NCI-H1105 (cell line): ENCODE results near the gene PSMG2.
"Not testable (repeated sequence)": the region's sequence is repeated elsewhere in the genome, so short reads cannot be mapped to it uniquely, and the experiment has no call there.

Experiments
- DNase-seq: peaks from one replicate; lab custom pipeline; 2025; lab: John Stamatoyannopoulos, UW

Gene PSMG2

GRCh38 chr18:12722731-12723130 is 19.9 kb downstream of the PSMG2 start:
- no peak for DNase-seq

GRCh38 chr18:12726331-12726730 is 23.5 kb downstream of the PSMG2 start:
- DNase-seq, result no peak

DNA sequence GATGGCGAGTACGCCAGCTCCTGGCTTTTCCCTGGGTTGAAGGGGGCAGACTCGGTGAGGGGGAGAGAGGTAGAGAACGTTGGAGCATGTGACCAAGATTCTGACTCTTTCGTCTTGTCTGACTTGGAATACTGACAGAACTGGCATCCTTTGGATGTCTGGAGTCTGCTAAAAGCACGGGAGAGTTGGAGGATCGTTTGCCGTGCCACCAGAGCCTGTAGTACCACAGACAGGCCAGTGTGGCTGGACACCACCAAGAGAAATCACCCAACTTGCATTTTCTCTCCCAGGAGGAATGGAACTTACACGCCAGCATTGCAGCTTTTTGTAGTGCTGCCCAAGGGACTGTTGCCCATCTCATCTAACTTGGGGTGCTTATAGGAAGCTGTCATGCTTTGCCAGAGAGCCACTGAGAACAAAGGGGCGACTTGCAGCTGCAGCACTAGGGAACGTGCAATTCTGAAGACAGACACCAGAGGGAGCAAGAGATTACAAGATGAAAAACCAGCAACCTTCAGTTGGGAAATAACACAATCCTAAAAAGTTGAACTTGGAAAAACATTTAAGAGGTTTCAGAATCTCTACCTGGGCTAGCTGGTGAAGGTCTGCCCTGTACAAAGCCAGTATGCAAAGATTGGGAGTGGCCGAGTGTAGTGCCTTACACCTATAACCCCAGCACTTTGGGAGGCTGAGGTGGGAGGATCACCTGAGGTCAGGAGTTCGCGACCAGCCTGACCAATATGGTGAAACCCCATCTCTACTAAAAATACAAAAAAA is 24.1 kb downstream of the PSMG2 start:
- peak; percentile 53 for DNase-seq

DNA sequence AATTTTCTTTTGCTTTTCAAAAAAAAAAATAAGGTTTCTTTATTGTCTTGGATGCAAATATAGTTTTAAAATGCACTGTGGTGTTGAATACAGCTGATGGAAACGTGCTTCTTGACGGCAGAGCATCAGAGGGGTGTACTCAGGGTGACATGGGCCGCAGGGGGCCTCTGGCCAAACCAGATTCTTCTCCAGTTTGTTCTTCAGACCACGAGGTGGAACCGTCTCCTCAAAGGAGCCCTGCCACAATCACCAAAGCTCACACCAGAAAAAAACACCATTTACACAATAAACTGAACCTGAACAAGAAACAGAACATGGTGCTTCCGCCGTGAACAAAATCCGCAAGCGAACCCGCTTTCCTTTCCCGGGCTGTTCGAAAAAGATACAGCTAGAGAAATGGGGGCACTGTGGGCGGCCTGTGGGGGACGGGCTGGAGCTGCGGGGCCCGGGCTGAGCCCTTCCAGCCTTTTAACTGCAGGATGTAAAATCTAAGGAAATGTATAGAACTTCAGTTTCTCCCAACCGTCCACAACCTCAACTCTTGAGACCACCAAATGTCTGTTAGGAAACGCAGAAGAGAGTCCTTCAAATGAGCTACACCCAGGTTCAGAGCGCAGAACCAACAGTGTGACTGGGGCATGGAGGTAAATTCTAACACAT is 34.5 kb downstream of the PSMG2 start:
- no peak for DNase-seq

DNA sequence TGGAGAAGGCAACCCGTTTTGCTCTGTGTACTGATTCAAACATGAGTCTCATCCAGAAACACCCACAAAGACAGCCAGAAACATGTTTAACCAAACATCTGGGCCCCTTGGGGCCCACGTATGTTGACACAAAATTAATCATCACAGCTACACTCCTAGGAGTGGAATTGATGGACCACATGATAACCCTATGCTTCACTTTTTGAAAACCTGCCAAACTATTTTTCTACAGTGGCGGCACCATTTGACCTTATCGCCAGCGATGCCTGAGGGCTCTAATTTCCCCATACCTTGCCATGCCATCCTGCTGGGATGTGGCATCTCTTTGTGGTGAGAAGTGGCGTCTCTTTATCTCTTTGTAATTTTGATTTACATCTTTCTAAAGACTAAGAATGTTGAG is 38.5 kb downstream of the PSMG2 start:
- peak; percentile 44 for DNase-seq

DNA sequence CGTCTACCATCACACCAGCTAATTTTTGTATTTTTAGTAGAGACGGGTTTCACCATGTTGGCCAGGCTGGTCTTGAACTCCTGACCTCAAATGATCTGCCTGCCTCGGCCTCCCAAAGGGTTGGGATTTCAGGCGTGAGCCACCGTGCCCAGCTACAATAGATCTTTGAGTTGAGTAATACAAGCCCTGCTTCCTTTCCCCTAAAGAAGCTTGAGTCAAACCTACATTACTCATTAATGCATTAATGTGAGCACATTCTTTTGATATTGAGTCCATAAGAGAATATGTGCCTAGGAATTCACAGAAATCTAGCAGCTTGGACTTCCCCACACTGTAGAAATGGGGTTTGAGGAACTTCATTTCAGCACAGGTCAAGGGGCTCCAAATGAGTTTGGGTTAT is 39.6 kb downstream of the PSMG2 start:
- DNase-seq, result no peak

DNA sequence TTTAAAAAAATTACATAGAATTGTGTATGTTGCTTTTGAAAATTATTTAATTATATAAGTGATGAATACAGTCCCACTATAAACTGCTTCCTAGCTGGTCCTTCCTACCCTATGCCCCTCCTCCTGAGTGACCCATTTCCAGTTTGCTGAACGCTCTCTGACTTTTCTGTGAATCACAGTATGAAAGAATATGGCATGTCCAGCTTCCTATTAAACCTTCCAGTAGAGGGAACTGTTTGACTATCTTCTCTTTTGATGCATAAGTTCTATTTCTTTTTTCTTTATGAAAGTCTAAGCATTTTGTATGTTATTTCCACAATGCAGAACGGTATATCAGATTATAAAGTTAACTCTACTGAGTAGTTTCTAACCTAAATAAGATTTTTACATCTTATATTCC is 41.3 kb downstream of the PSMG2 start:
- peak; percentile 4 for DNase-seq

DNA sequence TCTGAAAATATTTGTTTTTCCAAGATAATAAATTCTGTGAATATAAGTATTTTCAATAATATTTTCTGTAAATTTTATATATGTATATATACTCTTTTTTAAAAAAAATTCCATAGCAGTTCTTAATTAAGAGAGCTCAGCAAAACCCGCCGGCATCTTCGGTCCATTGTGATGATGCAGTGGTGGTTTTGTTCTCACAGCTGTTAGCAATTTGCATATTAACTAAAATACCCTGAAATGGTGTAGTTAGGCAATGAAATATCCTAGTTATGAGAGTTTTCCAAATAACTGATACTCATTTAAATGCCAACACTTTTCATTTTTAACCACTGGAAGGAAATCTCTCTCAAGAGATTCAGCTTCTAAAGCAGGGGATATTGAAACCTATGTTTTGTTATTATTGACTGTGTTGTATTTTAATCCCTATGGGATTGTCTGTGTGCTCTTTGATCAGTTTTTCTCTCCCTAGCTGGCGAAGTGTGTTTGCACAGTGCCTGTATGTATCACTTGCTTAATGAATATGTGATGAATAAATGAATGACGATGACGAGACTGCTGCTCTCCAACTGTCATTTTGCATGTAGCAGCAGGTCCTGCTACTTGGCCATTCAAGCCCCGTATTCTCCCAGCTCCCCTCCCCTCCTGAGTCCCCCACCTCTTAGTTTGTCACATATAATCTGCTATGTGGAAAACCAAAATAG is 42.4 kb downstream of the PSMG2 start:
- no peak for DNase-seq

GRCh38 chr18:12747530-12748315 is 44.9 kb downstream of the PSMG2 start:
- DNase-seq, result no peak

DNA sequence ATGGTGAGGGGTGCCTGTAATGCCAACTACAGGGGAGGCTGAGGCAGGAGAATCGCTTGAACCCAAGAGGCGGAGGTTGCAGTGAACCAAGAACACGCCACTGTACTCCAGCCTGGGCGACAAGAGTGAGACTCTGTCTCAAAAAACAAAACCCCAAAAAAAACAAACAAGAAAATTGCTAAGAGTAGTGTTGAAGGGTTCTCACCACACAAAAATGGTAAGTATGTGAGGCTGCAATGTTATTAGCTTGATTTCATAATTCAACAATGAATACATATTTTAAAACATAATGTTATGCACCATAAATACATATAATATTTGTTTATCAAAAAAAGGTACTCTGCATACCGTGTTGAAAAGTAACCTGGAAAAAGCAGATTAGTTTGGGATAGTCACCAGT is 45.8 kb downstream of the PSMG2 start:
- no peak for DNase-seq

- DNase-seq, result no peak
These were observed 46.3 kb downstream of the PSMG2 start for GRCh38 chr18:12749121-12749520.

DNA sequence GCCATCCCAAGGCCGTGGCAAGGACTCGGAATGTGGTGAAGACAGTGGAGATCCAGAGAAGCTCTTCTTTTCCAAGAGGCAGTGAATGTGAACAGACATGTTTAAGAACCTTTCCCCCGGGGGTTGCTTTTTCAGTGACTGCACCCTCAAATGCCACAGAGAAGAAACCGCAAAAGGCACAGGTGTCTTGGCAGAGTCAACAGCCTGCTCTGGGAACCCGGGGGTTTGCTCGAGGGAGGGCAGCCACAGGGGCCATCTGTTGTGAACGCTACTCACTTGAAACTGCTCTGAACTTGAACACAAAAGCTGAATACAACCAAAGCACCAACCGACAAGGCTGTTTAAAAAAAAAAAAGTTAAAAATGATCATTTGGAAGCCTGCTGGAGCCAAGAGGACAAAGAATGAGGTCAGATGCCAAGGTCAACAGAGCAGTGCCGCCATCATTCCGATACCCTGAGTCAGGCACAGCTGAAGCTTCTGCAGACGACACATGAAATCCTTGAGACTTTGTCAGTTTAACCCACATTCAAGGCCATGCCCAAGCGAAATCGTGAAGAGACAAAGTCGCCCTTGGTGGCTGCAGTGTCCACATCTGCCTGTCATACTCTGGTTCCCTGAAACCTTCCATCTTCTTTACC is 47.4 kb downstream of the PSMG2 start:
- DNase-seq, result no peak

DNA sequence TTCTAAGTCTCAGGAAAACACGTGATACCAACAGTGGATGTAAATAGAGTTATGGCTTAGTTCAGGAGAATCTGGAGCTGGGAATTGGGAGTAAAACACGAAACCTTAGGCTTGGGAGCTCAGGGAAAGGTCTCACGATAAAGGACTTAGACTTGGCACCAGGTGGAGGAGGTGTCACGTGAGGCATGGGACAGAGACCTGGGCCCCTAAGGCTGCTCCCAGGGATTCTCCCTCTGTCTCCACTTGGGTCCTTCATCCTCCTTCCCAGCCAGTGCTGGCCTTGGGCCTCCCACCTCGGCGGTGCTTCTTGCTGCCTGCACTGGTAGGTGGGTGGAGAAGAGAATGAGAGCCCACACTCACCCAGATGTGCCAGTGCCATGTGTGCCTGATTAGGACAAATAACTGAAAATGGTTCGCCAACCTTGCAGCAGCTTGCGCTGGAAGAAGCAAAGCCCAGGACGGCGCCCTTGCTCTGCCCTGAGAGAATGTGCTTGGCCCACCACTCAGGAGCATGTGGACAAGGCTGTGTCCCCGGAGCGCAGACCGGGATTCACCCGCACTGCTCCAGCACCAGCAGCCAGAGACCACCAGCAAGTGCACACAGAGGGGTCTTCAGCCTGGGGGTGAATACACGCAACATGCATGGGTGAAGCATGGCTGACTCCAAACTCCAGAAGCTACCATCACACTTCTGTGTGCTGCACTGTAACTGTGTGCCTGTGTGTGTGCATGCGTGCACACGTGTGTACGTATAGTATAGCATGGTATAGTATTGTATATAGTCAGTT is 48.1 kb downstream of the PSMG2 start:
- no peak for DNase-seq

DNA sequence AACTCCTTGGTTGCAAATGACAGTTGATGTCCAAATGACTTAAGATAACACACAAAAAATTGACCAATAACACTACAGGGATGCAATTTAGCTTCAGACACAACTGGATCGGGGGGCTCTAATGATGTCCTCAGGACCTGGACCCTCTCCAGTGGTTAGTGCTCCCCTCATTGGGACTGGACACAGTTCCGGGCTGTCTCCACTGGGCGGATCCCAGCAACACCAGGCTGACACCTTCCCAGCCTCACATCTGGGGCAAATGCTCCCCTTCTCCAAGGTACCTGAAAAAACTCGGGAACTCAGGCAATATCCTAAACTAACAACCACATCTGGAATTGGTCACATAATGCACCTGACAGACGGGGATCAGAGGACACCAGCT is 48.7 kb downstream of the PSMG2 start:
- DNase-seq, result no peak

- no peak for DNase-seq
These were observed 49.0 kb downstream of the PSMG2 start for GRCh38 chr18:12751891-12752290.

- no peak for DNase-seq
These were observed 51.7 kb downstream of the PSMG2 start for GRCh38 chr18:12754511-12754910.

DNA sequence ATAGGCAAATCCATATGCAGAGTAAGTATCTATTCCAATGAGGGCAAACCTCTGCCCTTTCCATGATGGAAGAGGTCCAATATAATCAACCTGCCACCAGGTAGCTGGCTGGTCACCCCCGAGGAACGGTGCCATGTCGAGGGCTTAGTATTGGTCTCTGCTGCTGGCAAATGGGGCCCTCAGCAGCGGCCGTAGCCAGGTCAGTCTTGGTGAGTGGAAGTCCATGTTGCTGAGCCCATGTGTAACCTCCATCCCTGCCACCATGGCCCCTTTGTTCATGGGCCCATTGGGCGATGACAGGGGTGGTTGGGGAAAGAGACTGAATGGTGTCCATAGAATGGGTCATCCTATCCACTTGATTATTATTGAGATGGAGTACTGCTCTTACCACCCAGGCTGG is 52.8 kb downstream of the PSMG2 start:
- not testable (repeated sequence) for DNase-seq

DNA sequence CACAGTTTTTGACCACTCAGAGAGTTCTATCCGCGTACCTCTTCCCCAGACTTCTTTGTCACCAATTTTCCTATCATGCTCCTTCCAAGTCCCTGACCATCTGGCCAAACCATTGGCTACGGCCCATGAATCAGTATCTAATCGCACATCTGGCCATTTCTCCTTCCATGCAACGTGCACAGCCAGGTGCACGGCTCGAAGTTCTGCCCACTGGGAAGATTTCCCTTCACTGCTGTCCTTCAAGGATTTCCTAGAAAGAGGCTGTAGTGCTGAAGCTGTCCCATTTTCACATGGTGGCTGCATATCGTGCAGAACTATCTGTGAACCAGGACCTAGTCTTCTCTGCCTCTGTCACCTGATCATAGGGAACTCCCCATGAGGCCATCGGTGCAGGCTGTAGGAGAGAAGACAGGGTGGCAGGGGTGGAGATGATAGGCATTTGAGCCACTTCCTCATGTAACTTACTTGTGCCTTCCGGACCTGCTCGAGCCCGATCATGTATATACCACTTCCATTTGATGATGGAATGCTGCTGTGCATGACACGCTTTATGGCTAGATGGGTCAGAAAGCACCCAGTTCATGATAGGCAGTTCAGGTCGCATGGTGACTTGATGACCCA is 53.9 kb downstream of the PSMG2 start:
- not testable (repeated sequence) for DNase-seq

- not testable (repeated sequence) for DNase-seq
These were observed 55.7 kb downstream of the PSMG2 start for GRCh38 chr18:12758566-12758965.

DNA sequence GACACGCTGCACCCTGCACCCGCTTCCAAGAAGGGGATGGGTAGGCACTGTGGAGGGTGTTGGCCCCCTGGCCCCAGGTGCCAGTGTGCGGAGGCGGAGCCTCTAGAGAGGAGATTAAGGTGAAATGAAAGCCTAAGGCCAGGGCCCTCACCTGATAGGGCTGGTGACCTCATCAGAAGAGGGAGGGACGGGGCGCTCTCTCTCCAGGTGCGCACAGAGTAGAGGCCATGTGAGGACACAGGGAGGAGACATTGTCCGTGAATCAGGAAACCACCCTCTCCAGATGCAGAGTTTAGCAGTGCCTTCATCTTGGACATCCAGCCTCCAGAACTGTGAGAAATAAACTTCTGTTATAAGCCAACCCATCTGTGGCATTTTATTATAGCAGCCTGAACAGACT is 62.3 kb downstream of the PSMG2 start:
- DNase-seq, result no peak

GRCh38 chr18:12765586-12765985 is 62.7 kb downstream of the PSMG2 start:
- DNase-seq, result no peak
